B cell (primary cell): Measurements from ENCODE around the gene FMN2. TPM values are rescaled to one million over a fixed set of nuclear protein-coding genes. Genes with fewer than 3 reads are reported as not detected.

ENCODE experiments used
- ATAC-seq: fragments of 200-7000 bp; cut with Tn5 transposase; one replicate; pipeline ENCODE4 v1.10.0; 2021; ENCODE audit warnings: low read depth, mild to moderate bottlenecking, moderate number of reproducible peaks, moderate library complexity
- CTCF ChIA-PET: fragments of 350-600 bp; sonication (Branson Sonifier 250); formaldehyde crosslinking; loops from one replicate; lab custom pipeline; 2021; ENCODE audit warnings: antibody characterized with exemption, inconsistent platforms; lab: Charles Lee
- POLR2A ChIA-PET: fragments of 350-600 bp; sonication (Branson Sonifier 250); formaldehyde crosslinking; loops from one replicate; lab custom pipeline; 2021; ENCODE audit warnings: antibody characterized with exemption; lab: Charles Lee
- DNase-seq: peaks from one replicate; pipeline ENCODE4 v3.0.0; 2013
- H2AFZ ChIP-seq: 2 replicates; pipeline ENCODE4 v1.6.1; 2012; ENCODE audit warnings: mild to moderate bottlenecking, low read depth, low read length; ENCODE audit not compliant: insufficient read depth, poor library complexity, severe bottlenecking
- H3K27ac ChIP-seq, 2 donors: 1 replicate in 1 of 2; 2 replicates in 1 of 2; pipeline ENCODE4 v1.5.1; 2012 to 2013; ENCODE audit warnings: low read length in 2 of 2, mild to moderate bottlenecking in 2 of 2, moderate library complexity in 1 of 2
- H3K27me3 ChIP-seq, 4 experiments: fragments of 200-600 bp in 1 of 4; sonication (generic) in 1 of 4; replicated peaks in 1 of 4; 1 replicate in 2 of 4; 2 replicates in 2 of 4; pipeline versions ENCODE4 v1.6.1 to v1.7.0; 2013 to 2016; ENCODE audit warnings: low read length in 3 of 4, mild to moderate bottlenecking in 2 of 4, mixed read lengths in 1 of 4, moderate library complexity in 1 of 4; ENCODE audit not compliant: insufficient read depth in 4 of 4, control insufficient read depth in 3 of 4; ENCODE audit errors: control extremely low read depth in 1 of 4
- H3K36me3 ChIP-seq, 2 experiments: replicated peaks in 1 of 2; 1 replicate in 1 of 2; 2 replicates in 1 of 2; pipeline versions ENCODE4 v1.6.1 to v1.7.1; 2013; ENCODE audit warnings: low read length in 1 of 2; ENCODE audit not compliant: insufficient read depth in 2 of 2, control insufficient read depth in 1 of 2; ENCODE audit errors: control extremely low read depth in 1 of 2, extremely low read depth in 1 of 2
- H3K4me1 ChIP-seq, 2 donors: fragments of 200-600 bp in 1 of 2; sonication (generic) in 1 of 2; 1 replicate in 1 of 2; 2 replicates in 1 of 2; pipeline versions ENCODE4 v1.5.1 to v1.6.1; 2013 to 2017; ENCODE audit warnings: low read length in 2 of 2; ENCODE audit not compliant: control insufficient read depth in 2 of 2, insufficient read depth in 2 of 2
- H3K4me2 ChIP-seq: replicated peaks from 2 replicates; pipeline ENCODE3; 2012; ENCODE audit warnings: mild to moderate bottlenecking, low read depth, low read length; ENCODE audit not compliant: poor library complexity, severe bottlenecking
- H3K4me3 ChIP-seq, 5 experiments: fragments of 200-600 bp in 1 of 5; sonication (generic) in 1 of 5; 1 replicate in 3 of 5; 2 replicates in 2 of 5; pipeline versions ENCODE4 v1.5.1 to v1.7.0; 2011 to 2016; ENCODE audit warnings: low read length in 4 of 5, mild to moderate bottlenecking in 4 of 5, low read depth in 2 of 5, control low read depth in 1 of 5, moderate library complexity in 1 of 5; ENCODE audit not compliant: insufficient read depth in 1 of 5; ENCODE audit errors: control extremely low read depth in 1 of 5, extremely low read depth in 1 of 5
- H3K79me2 ChIP-seq: fragments of 200-600 bp; sonication (generic); one replicate; pipeline ENCODE4 v1.6.0; 2016; ENCODE audit warnings: low read length; ENCODE audit not compliant: control insufficient read depth, insufficient read depth
- H3K9ac ChIP-seq: fragments of 200-600 bp; sonication (generic); 2 replicates; pipeline ENCODE4 v1.6.1; 2017; ENCODE audit warnings: mild to moderate bottlenecking, low read length, moderate library complexity
- H3K9me3 ChIP-seq, 3 donors: one replicate each; pipeline versions ENCODE4 v1.6.1 to v1.7.1; 2013; ENCODE audit warnings: low read length in 2 of 3; ENCODE audit not compliant: control insufficient read depth in 2 of 3, insufficient read depth in 1 of 3; ENCODE audit errors: control extremely low read depth in 1 of 3
- H4K20me1 ChIP-seq: 2 replicates; pipeline ENCODE4 v1.6.0; 2012; ENCODE audit warnings: mild to moderate bottlenecking, low read length; ENCODE audit not compliant: insufficient read depth, control insufficient read depth, poor library complexity, severe bottlenecking
- H3K27ac Mint-ChIP-seq: one replicate; pipeline ENCODE4 v1.8.0; 2021; ENCODE audit warnings: mixed read lengths
- H3K27me3 Mint-ChIP-seq: one replicate; pipeline ENCODE4 v1.8.0; 2021; ENCODE audit warnings: mixed read lengths
- H3K4me1 Mint-ChIP-seq: one replicate; pipeline ENCODE4 v1.8.0; 2021; ENCODE audit warnings: mixed read lengths
- H3K4me3 Mint-ChIP-seq: one replicate; pipeline ENCODE4 v1.8.0; 2021; ENCODE audit warnings: mixed read lengths
- H3K9me3 Mint-ChIP-seq: one replicate; pipeline ENCODE4 v1.8.0; 2022; ENCODE audit warnings: mixed read lengths; ENCODE audit not compliant: insufficient read depth
- EZH2 ChIP-seq: IDR thresholded peaks from 2 replicates; pipeline ENCODE4 v1.6.1; 2012; ENCODE audit warnings: borderline replicate concordance, low read depth, mild to moderate bottlenecking, moderate library complexity, low read length; ENCODE audit not compliant: insufficient read depth, poor library complexity, severe bottlenecking
- WGBS: methylation state at CpG from one replicate; pipeline ENCODE4 v1.1.5; 2013; ENCODE audit warnings: missing lambda C conversion rate; ENCODE audit not compliant: insufficient coverage; 5-methylcytosine and 5-hydroxymethylcytosine counted together
- intact Hi-C: fragments of 100-400 bp; cut with micrococcal nuclease; formaldehyde crosslinking; loops from one replicate; pipeline ENCODE4 v1.10.0; 2022
- polyA plus RNA-seq: library from polyadenylated mRNA; depleted of rRNA; stranded (reverse); fragments of >200 nt; gene quantifications from 2 replicates; pipeline ENCODE4 v1.2.3, GENCODE V29; 2012
- total RNA-seq, 2 donors: library from RNA; stranded (reverse); fragments of 120-200 nt in 1 of 2; gene quantifications; 1 replicate in 1 of 2; 2 replicates in 1 of 2; pipeline versions ENCODE4 v1.2.3 to v1.2.4, GENCODE V29; 2013 to 2022
- TF ChIP-seq, protein P1 (sequence below): fragments of 200-600 bp; IDR thresholded peaks from one replicate; pipeline ENCODE4 v1.8.0; 2022; ENCODE audit warnings: antibody characterized with exemption, mild to moderate bottlenecking

Gene FMN2
- total and polyA plus RNA-seq, 2 donors (not counting 1 experiment from before 2014, with no cell fraction given) = not detected

DNA sequence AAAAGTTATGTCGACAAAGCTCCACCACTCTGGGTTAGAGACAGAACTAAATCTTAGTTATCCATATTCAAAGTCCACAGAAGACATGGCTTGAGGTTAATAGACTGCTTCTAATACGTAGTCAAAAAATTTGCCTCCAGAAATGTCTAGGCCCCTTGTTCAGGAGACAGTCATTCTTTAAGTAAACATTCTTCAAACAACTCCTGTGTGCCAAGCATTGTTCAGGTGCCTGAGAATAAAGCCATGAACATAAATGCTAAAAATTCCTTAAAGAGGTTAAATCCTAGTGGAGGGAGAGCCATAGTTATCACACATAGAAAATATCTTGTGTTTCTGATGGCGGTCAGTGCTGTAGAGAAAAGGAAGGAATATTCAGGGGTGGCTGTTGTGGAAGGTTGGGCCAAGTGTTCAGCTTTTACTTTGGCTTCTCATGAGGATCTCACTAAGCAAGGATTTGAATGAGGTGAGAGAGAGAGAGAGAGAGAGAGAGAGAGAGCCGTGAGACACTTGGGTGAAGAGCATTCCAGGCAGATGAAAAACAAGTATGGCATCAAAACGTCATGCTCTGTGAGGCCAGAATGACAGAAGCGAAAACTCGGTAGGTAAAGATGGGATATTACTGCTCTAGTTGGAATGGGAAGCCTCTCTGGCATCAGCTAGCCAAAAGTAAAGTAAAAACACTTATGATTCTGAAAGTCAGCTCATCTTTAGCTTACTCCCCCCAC is 333.2 kb downstream of the FMN2 start:
- H2AFZ ChIP-seq = no peak overlapping the region
- Mint-ChIP-seq H3K4me3 (no peak overlapping the region), H3K9me3 (peaks cover 5% of the 10 kb centered on the region), H3K4me1 (no peaks in the 10 kb centered on the region), H3K27ac (no peak overlapping the region), H3K27me3 (no peaks in the 10 kb centered on the region)
- DNase-seq = no peak
- no peaks in the 10 kb centered on the region for H4K20me1 ChIP-seq
- ChIA-PET POLR2A (no interaction called here), CTCF (no interaction called here)
- H3K79me2 ChIP-seq = no peaks in the 10 kb centered on the region
- no peak overlapping the region for H3K4me3 ChIP-seq
- no peaks in the 10 kb centered on the region for H3K4me1 ChIP-seq
- H3K4me2 ChIP-seq = no peak overlapping the region
- TF ChIP-seq EZH2 = no peak
- TF ChIP-seq, protein P1, sequence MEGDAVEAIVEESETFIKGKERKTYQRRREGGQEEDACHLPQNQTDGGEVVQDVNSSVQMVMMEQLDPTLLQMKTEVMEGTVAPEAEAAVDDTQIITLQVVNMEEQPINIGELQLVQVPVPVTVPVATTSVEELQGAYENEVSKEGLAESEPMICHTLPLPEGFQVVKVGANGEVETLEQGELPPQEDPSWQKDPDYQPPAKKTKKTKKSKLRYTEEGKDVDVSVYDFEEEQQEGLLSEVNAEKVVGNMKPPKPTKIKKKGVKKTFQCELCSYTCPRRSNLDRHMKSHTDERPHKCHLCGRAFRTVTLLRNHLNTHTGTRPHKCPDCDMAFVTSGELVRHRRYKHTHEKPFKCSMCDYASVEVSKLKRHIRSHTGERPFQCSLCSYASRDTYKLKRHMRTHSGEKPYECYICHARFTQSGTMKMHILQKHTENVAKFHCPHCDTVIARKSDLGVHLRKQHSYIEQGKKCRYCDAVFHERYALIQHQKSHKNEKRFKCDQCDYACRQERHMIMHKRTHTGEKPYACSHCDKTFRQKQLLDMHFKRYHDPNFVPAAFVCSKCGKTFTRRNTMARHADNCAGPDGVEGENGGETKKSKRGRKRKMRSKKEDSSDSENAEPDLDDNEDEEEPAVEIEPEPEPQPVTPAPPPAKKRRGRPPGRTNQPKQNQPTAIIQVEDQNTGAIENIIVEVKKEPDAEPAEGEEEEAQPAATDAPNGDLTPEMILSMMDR = no peak
- H3K9ac ChIP-seq = no peak overlapping the region
- intact Hi-C loops = no loop called here
- no peak for ATAC-seq
- peaks cover 0 to 3% (median 0%) of the 10 kb centered on the region in 3 donors for H3K9me3 ChIP-seq
- no peaks in the 10 kb centered on the region for H3K36me3 ChIP-seq
- H3K27ac ChIP-seq = no peak overlapping the region
- 66% methylated on average over 6 of the region's 7 CpGs for WGBS
- no peaks in the 10 kb centered on the region for H3K27me3 ChIP-seq

DNA sequence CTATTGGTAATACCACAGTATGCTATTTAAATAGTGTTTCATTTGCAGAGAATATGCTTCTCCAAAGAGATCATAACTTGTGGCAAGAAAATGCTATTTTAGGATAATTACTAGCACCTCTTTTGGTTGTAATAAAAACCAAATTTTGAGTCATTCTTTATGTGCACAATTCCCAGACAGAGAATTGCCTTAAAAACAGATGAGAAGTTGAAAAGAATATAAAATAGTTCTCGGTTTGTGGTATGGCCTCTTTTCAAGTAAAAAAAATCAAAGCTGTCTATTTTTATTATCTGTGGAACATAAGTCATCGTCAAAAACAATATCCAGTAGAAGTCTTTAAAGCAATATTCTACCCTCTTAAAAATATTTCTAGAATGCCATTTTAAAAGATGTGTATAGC is 334.4 kb downstream of the FMN2 start:
- no peak overlapping the region for H2AFZ ChIP-seq
- H3K27me3 Mint-ChIP-seq = no peaks in the 10 kb centered on the region
- DNase-seq (no peak), ATAC-seq (no peak)
- no peak overlapping the region for H3K9ac ChIP-seq
- ChIA-PET CTCF (no interaction called here), POLR2A (no interaction called here)
- H3K27me3 ChIP-seq = no peaks in the 10 kb centered on the region
- H3K9me3 ChIP-seq = peaks cover 0 to 3% (median 0%) of the 10 kb centered on the region in 3 donors
- TF ChIP-seq EZH2 = no peak
- TF ChIP-seq, protein P1 = no peak
- peaks cover 5% of the 10 kb centered on the region for H3K9me3 Mint-ChIP-seq
- no peaks in the 10 kb centered on the region for H3K4me1 ChIP-seq
- no peak overlapping the region for H3K27ac Mint-ChIP-seq
- no peaks in the 10 kb centered on the region for H3K79me2 ChIP-seq
- no peaks in the 10 kb centered on the region for H3K36me3 ChIP-seq
- H3K4me3 Mint-ChIP-seq = no peak overlapping the region
- no peak overlapping the region for H3K27ac ChIP-seq
- WGBS = no CpG with 5 or more reads among the region's 2 CpGs
- H3K4me1 Mint-ChIP-seq = no peaks in the 10 kb centered on the region
- intact Hi-C loops = no loop called here
- H3K4me2 ChIP-seq = no peak overlapping the region
- H4K20me1 ChIP-seq = no peaks in the 10 kb centered on the region
- no peak overlapping the region for H3K4me3 ChIP-seq
